AG09319 (cell line): Measurements from ENCODE around the gene CITED1.

Experiments
- DNase-seq: peaks from one replicate; pipeline ENCODE4 v3.0.0-alpha.2; 2010; ENCODE audit warnings: low read depth; ENCODE audit errors: extremely low read depth
- TF ChIP-seq, protein P1 (sequence below): IDR thresholded peaks from 2 replicates; pipeline ENCODE4 v1.5.1; 2011; ENCODE audit warnings: low read depth, mild to moderate bottlenecking, inconsistent platforms, low read length, moderate library complexity

The CITED1 gene, protein sequence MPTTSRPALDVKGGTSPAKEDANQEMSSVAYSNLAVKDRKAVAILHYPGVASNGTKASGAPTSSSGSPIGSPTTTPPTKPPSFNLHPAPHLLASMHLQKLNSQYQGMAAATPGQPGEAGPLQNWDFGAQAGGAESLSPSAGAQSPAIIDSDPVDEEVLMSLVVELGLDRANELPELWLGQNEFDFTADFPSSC

DNA sequence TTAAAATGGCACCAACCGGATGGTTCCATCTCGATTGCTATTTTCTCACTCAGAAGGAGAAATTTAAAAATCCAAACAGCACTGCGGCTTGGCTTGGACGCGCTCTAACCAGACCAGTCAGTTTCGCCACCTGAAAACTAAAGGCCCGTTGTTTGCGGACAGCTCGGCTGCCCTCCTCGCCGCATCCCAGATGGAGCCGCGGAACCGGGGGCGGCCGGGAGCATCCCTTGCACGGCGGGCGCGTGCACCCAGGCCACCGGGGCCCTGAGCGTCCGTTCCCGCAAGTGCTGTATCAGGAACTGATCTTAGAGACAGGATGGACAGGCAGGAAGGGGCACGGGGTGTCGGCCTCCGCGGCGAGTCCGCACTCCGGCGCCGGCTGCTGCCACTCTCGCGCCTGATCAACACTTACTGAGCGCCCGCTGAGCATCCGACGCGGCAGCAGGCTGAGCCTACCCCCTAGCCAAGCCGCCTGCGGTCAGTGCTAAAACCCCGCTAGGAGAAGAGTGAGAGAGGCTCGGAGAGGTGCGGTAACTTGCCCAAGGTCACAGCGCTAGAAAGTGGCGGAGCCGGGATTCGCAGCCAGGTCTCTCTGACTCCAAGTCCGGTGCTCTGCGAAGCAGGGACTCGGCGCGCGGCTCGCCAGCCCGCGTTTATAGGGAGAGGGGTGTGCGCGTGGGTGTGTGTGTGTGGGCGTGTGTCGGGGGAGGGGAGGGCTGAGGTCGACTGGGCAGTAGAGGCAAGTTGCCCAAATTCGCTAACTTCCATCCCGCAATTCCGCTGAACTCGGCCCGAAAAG lies at the start of gene CITED1:
Gene CITED1, minus strand, starts transcription at position 629 of the 799 bp plus-strand sequence. CDS start 3,045 bp downstream, outside the sequence.
- DNase-seq: no peak
- TF ChIP-seq, protein P1, sequence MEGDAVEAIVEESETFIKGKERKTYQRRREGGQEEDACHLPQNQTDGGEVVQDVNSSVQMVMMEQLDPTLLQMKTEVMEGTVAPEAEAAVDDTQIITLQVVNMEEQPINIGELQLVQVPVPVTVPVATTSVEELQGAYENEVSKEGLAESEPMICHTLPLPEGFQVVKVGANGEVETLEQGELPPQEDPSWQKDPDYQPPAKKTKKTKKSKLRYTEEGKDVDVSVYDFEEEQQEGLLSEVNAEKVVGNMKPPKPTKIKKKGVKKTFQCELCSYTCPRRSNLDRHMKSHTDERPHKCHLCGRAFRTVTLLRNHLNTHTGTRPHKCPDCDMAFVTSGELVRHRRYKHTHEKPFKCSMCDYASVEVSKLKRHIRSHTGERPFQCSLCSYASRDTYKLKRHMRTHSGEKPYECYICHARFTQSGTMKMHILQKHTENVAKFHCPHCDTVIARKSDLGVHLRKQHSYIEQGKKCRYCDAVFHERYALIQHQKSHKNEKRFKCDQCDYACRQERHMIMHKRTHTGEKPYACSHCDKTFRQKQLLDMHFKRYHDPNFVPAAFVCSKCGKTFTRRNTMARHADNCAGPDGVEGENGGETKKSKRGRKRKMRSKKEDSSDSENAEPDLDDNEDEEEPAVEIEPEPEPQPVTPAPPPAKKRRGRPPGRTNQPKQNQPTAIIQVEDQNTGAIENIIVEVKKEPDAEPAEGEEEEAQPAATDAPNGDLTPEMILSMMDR: no peak

DNA sequence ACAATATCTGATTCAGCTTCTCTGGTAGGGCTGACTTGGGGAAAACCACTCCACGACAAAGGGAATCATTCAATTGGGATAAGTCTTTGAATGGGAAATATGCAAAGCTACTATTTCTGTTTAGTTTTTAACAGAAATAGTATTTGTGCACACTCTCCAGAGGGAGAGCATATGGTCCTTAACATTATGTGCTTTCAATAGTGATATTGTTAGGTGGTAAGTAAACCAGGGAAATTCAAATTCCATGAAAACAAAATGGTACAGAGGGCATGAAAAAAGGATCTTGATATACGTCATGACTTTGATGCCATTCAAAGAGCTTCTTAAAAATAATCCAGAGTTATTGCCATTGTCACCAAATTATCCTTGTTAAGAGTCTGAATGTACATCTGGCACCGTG lies 47.1 kb upstream of the CITED1 start:
- no peak for DNase-seq
- TF ChIP-seq, protein P1: no peak

DNA sequence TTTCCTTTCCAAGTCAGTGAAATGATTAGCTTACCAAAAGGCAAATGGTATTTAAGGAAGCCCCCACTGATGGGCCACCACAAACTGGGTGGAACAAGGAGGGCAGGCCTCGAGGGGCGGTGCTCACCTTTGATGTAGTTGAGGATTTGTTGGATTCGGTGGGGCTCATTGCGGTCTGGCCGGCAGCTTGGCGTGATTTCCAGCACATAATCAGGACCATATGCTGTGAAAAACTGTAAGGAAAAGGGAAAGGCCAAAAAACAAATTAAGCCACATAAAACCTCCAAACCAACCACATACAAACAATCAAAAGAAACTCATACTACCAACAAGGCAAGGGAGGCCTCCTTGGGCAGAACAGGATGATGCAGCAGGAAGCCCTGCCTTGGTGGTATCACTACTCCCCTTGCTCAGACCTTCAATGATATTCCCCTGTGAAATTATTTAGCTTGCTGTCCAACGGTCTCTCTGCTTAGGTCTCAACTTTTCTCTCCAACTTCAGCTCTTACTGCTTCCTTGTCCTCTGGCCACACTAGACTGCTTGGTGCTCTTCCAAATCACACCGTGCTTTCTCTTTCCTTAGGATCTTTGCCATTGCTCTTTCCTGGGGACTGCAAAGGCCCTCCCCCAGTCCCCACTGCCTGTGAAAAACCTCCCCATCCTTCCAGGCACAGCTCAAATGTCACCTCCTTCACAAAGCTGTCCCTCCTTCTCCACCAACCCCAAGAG lies 46.1 kb upstream of the CITED1 start:
- peak; percentile 43 for DNase-seq
- TF ChIP-seq, protein P1: no peak

DNA sequence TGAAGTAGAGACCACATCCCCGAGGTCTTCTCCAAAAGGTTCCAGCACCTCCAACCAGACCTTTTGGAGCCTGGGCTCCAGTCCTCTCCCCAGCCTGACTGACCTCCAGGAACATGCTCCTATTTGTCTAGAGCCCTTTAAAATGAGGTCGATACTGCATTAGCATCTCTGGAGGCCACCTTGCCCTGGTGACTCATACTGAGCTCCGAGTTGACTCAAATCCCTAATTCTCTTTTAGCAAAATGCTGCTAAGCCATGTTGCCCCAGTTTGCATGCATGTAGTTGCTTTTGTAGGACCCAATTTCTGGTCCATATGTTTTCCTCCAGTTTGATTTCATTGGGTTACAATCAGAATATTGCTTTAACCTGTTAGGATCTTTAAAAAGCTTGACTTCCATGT lies 43.5 kb upstream of the CITED1 start:
- no peak for DNase-seq
- TF ChIP-seq, protein P1: no peak

DNA sequence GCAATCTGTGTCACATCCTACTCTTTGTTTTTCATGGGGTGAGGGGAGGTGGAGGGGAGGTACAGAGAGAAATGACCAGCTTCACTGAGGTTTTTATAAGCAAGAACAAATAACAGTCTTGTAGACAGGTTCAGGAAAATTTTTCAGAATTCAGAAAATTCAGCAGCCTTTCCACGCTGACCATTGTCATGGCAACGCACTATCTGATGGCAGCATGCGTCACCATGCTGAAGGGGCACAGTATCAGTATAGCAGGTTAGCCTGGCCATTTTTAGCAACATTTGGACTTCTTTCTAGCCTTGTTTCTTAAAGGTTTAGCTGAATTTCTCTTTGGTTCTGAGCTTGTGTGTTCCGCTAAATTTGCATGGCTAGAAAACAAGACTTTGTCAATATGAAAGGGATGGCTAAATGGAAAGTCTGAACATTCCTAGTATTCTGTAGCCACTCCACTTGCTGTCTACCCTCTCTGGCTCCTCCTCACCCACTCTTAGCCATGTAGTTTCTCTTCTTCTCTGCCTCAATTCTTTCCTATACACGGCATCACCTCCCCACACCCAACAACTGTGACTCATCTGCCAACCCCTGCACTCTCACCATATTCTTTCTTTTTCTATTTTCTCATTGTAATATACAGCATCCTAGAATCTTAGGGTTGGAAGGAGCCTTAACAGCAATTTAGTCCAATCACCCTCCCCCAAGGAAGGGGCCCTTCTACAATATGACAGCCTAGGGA lies 42.7 kb upstream of the CITED1 start:
- TF ChIP-seq, protein P1: no peak
- DNase-seq: no peak

DNA sequence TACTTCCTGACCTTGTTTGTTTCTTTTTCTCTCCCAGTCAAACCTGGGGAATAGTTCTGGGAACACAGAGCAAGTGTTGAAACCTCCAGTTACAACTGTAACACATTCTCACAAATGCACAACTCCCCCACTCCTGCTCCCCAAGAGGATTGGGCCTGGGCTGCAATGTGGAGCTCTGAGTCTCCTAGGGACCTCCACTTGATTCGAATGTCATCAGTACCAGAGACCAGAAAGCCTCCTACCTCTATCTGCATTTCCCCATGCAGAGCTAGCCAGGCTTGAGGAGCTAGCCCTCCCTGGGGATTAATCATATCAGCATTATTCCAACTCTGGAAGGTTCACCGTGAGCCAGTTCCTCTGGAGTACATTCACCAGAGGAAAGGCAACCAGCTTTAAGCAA lies 41.7 kb upstream of the CITED1 start:
- DNase-seq: no peak
- TF ChIP-seq, protein P1: no peak
